Naive thymus-derived CD8-positive, alpha-beta T cell (primary cell): ENCODE data around the gene TTC4. TPM values are rescaled to one million over a fixed set of nuclear protein-coding genes. Genes with fewer than 3 reads are reported as not detected.
A peak's percentile ranks its signal among the peaks of the same experiment; 100 is the strongest.

Experiments
- ATAC-seq, 2 donors: fragments of 150-1000 bp; cut with Tn5 transposase in 1 of 2; sonication (Bioruptor Pico), chemical (Tn5 transposase) in 1 of 2; 1 replicate in 1 of 2; 2 replicates in 1 of 2; pipeline ENCODE4 v1.10.0; 2021; ENCODE audit warnings: mild to moderate bottlenecking in 2 of 2, moderate library complexity in 2 of 2
- POLR2A ChIA-PET: fragments of 350-600 bp; sonication (Branson Sonifier 250); formaldehyde crosslinking; loops from one replicate; lab custom pipeline; 2021; ENCODE audit warnings: antibody characterized with exemption; lab: Charles Lee
- DNase-seq, 10 donors: peaks; one replicate each; pipeline versions ENCODE4 v3.0.0 to v3.0.0-alpha.2; 2020 to 2022
- H3K27ac Mint-ChIP-seq, 10 donors: one replicate each; pipeline ENCODE4 v1.8.0; 2020 to 2022; ENCODE audit warnings: mild to moderate bottlenecking in 10 of 10, mixed read lengths in 10 of 10, moderate library complexity in 4 of 10, inconsistent platforms in 1 of 10
- H3K27me3 Mint-ChIP-seq, 5 donors: one replicate each; pipeline ENCODE4 v1.8.0; 2021 to 2022; ENCODE audit warnings: mixed read lengths in 5 of 5
- H3K36me3 Mint-ChIP-seq, 3 donors: one replicate each; pipeline ENCODE4 v1.8.0; 2020 to 2022; ENCODE audit warnings: mixed read lengths in 3 of 3, mild to moderate bottlenecking in 2 of 3, inconsistent platforms in 1 of 3
- H3K4me1 Mint-ChIP-seq, 4 donors: one replicate each; pipeline ENCODE4 v1.8.0; 2021 to 2022; ENCODE audit warnings: mixed read lengths in 4 of 4
- H3K4me3 Mint-ChIP-seq, 10 donors: one replicate each; pipeline ENCODE4 v1.8.0; 2020 to 2022; ENCODE audit warnings: mild to moderate bottlenecking in 10 of 10, mixed read lengths in 10 of 10, moderate library complexity in 6 of 10, inconsistent platforms in 1 of 10
- H3K9me3 Mint-ChIP-seq, 9 donors: one replicate each; pipeline ENCODE4 v1.8.0; 2020 to 2022; ENCODE audit warnings: mixed read lengths in 9 of 9, mild to moderate bottlenecking in 3 of 9, inconsistent platforms in 1 of 9, moderate library complexity in 1 of 9
- polyA plus RNA-seq, 3 donors: library from polyadenylated mRNA; unstranded; fragments of 300-500 nt; fragmentation: Illumina TruSeq; gene quantifications; one replicate each; pipeline ENCODE4 v1.2.3, GENCODE V29; 2021
- total RNA-seq, 8 experiments: library from RNA in 2 of 8; stranded (reverse) in 2 of 8; gene quantifications; one replicate each; pipeline ENCODE4 v1.2.3 and lab custom pipeline; 2021 to 2026

Gene TTC4
- total and polyA plus RNA-seq, 5 experiments from 2014 or later: 18.7 to 23.2 (median 22.6) TPM

GRCh38 chr1:54694771-54695170 lies 20.9 kb upstream of the TTC4 start:
- POLR2A ChIA-PET: no interaction called here
- H3K4me1 Mint-ChIP-seq: no peaks in the 10 kb centered on the region
- no peaks in the 10 kb centered on the region for H3K36me3 Mint-ChIP-seq
- H3K9me3 Mint-ChIP-seq: no peaks in the 10 kb centered on the region
- H3K4me3 Mint-ChIP-seq: no peak overlapping the region
- no peak for DNase-seq
- peaks cover 0 to 11% (median 6%) of the 10 kb centered on the region in 5 donors for H3K27me3 Mint-ChIP-seq
- peak overlapping the region in 1 of 10 donors; percentile 56 for H3K27ac Mint-ChIP-seq
- no peak for ATAC-seq

DNA sequence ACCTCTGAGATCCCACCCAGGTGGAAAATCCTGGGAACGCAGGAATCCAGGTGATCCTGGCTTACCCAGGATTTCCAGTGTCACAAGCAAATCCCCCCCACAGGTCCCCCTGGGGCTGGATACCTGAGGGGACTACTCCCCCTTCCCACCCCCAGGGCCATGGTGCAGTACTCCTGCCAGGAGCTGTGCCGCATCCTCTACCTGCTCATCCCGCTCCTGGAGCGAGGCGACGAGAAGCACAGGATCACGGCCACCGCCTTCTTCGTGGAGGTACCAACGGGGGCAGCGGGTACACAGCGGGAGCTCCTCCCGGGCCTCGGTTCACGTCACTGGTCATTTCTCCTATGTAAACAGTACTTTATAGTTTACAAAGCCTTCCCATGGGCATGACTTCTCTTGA lies 20.4 kb upstream of the TTC4 start:
- H3K9me3 Mint-ChIP-seq: no peaks in the 10 kb centered on the region
- no peak overlapping the region for H3K27ac Mint-ChIP-seq
- no peaks in the 10 kb centered on the region for H3K4me1 Mint-ChIP-seq
- ATAC-seq: no peak
- H3K36me3 Mint-ChIP-seq: no peaks in the 10 kb centered on the region
- no peak overlapping the region for H3K4me3 Mint-ChIP-seq
- DNase-seq: no peak
- H3K27me3 Mint-ChIP-seq: peaks cover 0 to 12% (median 6%) of the 10 kb centered on the region in 5 donors
- POLR2A ChIA-PET: no interaction called here

GRCh38 chr1:54695764-54696163 lies 19.9 kb upstream of the TTC4 start:
- POLR2A ChIA-PET: no interaction called here
- Mint-ChIP-seq H3K27me3 (peaks cover 0 to 12% (median 6%) of the 10 kb centered on the region in 5 donors), H3K36me3 (no peaks in the 10 kb centered on the region), H3K4me1 (no peaks in the 10 kb centered on the region), H3K4me3 (no peak overlapping the region), H3K27ac (no peak overlapping the region), H3K9me3 (no peaks in the 10 kb centered on the region)
- ATAC-seq (no peak), DNase-seq (no peak)

- no peaks in the 10 kb centered on the region for H3K36me3 Mint-ChIP-seq
- H3K4me3 Mint-ChIP-seq: no peak overlapping the region
- ATAC-seq: no peak
- H3K27me3 Mint-ChIP-seq: peaks cover 0 to 12% (median 6%) of the 10 kb centered on the region in 5 donors
- POLR2A ChIA-PET: no interaction called here
- H3K27ac Mint-ChIP-seq: no peak overlapping the region
- H3K9me3 Mint-ChIP-seq: no peaks in the 10 kb centered on the region
- DNase-seq: no peak
- no peaks in the 10 kb centered on the region for H3K4me1 Mint-ChIP-seq
These were observed 19.4 kb upstream of the TTC4 start for GRCh38 chr1:54696262-54696661.

DNA sequence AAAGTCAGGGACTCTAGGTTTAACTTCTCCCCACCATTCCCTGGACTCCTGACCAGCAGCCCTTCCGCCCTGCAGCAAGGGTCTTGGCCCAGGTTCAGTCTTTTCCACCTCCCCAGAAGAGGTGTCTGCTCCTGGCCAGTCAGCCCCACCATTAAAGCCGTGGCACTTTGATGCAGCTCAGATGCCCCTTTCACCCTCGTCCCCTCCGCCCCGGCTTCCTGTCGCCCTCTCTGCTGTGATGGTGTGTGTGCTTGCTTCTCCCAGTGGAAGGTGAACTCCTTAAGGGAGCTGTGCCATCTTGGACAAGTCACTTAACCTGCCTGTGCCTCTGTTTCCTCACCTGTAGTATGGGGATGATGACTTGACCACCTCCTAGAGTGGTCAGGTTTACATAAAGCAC lies 17.8 kb upstream of the TTC4 start:
- peak overlapping the region in 1 of 10 donors; percentile 68 for H3K27ac Mint-ChIP-seq
- POLR2A ChIA-PET: no interaction called here
- H3K4me3 Mint-ChIP-seq: peak overlapping the region in 1 of 10 donors; percentile 62
- peaks cover 0 to 14% (median 8%) of the 10 kb centered on the region in 5 donors for H3K27me3 Mint-ChIP-seq
- no peaks in the 10 kb centered on the region for H3K4me1 Mint-ChIP-seq
- DNase-seq: no peak
- H3K36me3 Mint-ChIP-seq: no peaks in the 10 kb centered on the region
- no peaks in the 10 kb centered on the region for H3K9me3 Mint-ChIP-seq
- no peak for ATAC-seq

GRCh38 chr1:54698346-54698745 lies 17.3 kb upstream of the TTC4 start:
- peak overlapping the region in 1 of 10 donors; percentile 68 for H3K27ac Mint-ChIP-seq
- H3K27me3 Mint-ChIP-seq: peaks cover 0 to 17% (median 8%) of the 10 kb centered on the region in 5 donors
- H3K9me3 Mint-ChIP-seq: no peaks in the 10 kb centered on the region
- DNase-seq (no peak), ATAC-seq (no peak)
- H3K4me3 Mint-ChIP-seq: no peak overlapping the region
- no peaks in the 10 kb centered on the region for H3K4me1 Mint-ChIP-seq
- H3K36me3 Mint-ChIP-seq: no peaks in the 10 kb centered on the region
- POLR2A ChIA-PET: no interaction called here

DNA sequence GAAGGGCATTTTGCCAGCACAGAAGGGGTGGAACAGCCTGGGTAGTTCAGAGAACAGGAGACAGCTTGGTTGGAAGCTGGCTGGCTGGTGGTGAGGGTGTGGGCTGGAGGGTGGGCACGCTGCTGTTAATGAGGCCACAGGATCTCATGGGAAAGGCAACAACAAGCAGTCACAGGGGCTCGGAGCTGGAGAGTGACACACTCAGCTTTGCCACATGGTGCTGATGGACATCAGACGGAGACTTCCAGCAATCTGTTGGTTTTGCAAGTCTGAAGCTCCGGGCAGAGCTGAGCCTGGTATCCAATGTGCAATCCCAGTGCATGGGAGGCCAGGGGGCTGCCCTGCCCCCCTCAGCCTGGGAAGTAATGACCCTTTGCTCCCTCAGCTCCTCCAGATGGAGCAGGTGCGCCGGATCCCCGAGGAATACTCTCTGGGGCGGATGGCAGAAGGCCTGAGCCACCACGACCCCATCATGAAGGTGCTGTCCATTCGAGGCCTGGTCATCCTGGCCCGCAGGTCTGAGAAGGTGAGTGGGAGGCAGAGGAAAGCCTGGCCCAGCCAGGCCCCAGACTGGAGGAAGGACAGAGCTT lies 15.6 kb upstream of the TTC4 start:
- Mint-ChIP-seq H3K36me3 (no peaks in the 10 kb centered on the region), H3K27me3 (peaks cover 0 to 17% (median 8%) of the 10 kb centered on the region in 5 donors), H3K27ac (peak overlapping the region in 1 of 10 donors; percentile 75), H3K4me1 (no peaks in the 10 kb centered on the region), H3K4me3 (no peak overlapping the region), H3K9me3 (no peaks in the 10 kb centered on the region)
- ATAC-seq: no peak
- no peak for DNase-seq
- POLR2A ChIA-PET: no interaction called here

DNA sequence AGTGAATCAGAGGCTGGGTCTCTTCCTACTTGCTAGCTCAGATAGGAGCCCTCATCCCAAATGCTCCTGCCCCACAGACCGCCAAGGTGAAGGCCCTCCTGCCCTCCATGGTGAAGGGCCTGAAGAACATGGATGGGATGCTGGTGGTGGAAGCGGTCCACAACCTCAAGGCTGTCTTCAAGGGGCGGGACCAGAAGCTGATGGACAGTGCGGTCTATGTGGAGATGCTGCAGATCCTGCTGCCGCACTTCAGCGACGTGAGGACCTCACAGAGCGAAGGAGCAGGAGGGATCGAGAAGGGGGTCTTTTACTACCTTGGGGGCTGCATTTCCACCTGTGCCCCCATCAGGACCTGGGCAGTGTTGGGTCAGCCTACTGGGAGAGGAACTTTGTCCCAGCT lies 14.6 kb upstream of the TTC4 start:
- Mint-ChIP-seq H3K27me3 (peaks cover 0 to 21% (median 8%) of the 10 kb centered on the region in 5 donors), H3K27ac (no peak overlapping the region), H3K36me3 (no peaks in the 10 kb centered on the region), H3K9me3 (no peaks in the 10 kb centered on the region), H3K4me3 (no peak overlapping the region), H3K4me1 (no peaks in the 10 kb centered on the region)
- ATAC-seq (no peak), DNase-seq (no peak)
- POLR2A ChIA-PET: no interaction called here

GRCh38 chr1:54701996-54702395 lies 13.7 kb upstream of the TTC4 start:
- H3K4me1 Mint-ChIP-seq: no peaks in the 10 kb centered on the region
- no peaks in the 10 kb centered on the region for H3K36me3 Mint-ChIP-seq
- no peaks in the 10 kb centered on the region for H3K9me3 Mint-ChIP-seq
- no peak overlapping the region for H3K4me3 Mint-ChIP-seq
- POLR2A ChIA-PET: no interaction called here
- peaks cover 0 to 22% (median 10%) of the 10 kb centered on the region in 5 donors for H3K27me3 Mint-ChIP-seq
- no peak for ATAC-seq
- no peak for DNase-seq
- H3K27ac Mint-ChIP-seq: no peak overlapping the region

GRCh38 chr1:54703471-54703870 lies 12.2 kb upstream of the TTC4 start:
- DNase-seq: no peak
- POLR2A ChIA-PET: interaction anchor here (2.4 kb wide), 1 partner anchor 12 kb away, joined by 10 read pairs; the partner anchor contains the start of gene TTC4
- H3K9me3 Mint-ChIP-seq: no peaks in the 10 kb centered on the region
- peaks cover 7 to 24% (median 16%) of the 10 kb centered on the region in 5 donors for H3K27me3 Mint-ChIP-seq
- no peaks in the 10 kb centered on the region for H3K4me1 Mint-ChIP-seq
- H3K36me3 Mint-ChIP-seq: peaks cover 0 to 2% (median 0%) of the 10 kb centered on the region in 3 donors
- no peak for ATAC-seq
- H3K27ac Mint-ChIP-seq: no peak overlapping the region
- H3K4me3 Mint-ChIP-seq: no peak overlapping the region

DNA sequence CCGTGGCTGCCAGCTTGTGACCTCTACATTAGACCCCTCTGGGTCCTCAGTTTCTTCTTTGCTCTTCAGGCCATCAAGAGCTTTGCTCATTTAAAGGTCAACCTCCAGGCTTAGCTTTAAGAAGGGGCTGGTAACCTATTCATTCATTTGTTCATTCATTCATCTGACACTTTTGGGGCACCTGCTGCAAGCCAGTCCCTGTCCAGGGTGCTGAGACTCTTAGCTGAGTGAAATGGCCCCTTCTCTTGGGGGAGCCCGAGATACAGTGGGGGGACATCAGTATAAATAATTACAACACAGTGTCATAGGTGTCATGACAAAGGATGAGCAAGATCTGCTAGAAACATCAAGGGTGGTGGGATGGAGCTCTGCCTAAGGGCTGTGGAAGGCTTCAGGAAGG lies 10.5 kb upstream of the TTC4 start:
- Mint-ChIP-seq H3K9me3 (no peaks in the 10 kb centered on the region), H3K27me3 (peaks cover 8 to 26% (median 12%) of the 10 kb centered on the region in 5 donors), H3K27ac (no peak overlapping the region), H3K4me3 (no peak overlapping the region), H3K36me3 (peaks cover 0 to 2% (median 0%) of the 10 kb centered on the region in 3 donors), H3K4me1 (no peaks in the 10 kb centered on the region)
- POLR2A ChIA-PET: interaction anchor here (2.4 kb wide), 1 partner anchor 10 kb away, joined by 10 read pairs; the partner anchor contains the start of gene TTC4
- DNase-seq: no peak
- no peak for ATAC-seq

DNA sequence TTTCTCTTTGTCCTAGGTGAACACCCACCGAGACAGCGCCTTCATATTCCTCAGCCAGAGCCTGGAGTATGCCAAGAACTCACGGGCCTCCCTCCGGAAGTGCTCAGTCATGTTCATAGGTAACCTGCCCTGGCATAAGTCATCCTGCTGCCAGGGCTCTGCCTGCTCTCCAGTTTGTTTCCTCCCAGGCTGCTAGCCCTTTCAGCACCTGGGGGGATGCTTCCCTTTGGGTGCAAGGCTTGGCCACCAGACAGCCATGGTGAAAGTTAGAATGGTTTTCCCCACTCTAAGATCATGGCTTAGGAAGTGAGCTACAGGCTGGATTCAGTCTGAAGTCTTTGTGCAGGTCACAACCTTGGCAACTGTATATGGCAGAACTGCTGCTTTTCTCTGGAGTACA lies 9.2 kb upstream of the TTC4 start:
- H3K4me3 Mint-ChIP-seq: no peak overlapping the region
- H3K9me3 Mint-ChIP-seq: peaks cover 0 to 2% (median 0%) of the 10 kb centered on the region in 9 donors
- peaks cover 8 to 26% (median 12%) of the 10 kb centered on the region in 5 donors for H3K27me3 Mint-ChIP-seq
- no peak for ATAC-seq
- no peak for DNase-seq
- peaks cover 0 to 2% (median 0%) of the 10 kb centered on the region in 3 donors for H3K36me3 Mint-ChIP-seq
- H3K4me1 Mint-ChIP-seq: no peaks in the 10 kb centered on the region
- POLR2A ChIA-PET: no interaction called here
- H3K27ac Mint-ChIP-seq: no peak overlapping the region

- Mint-ChIP-seq H3K4me3 (no peak overlapping the region), H3K27me3 (peaks cover 6 to 22% (median 12%) of the 10 kb centered on the region in 5 donors), H3K36me3 (peaks cover 0 to 2% (median 0%) of the 10 kb centered on the region in 3 donors), H3K27ac (peak overlapping the region in 2 of 10 donors; percentile 53 to 74), H3K4me1 (no peaks in the 10 kb centered on the region), H3K9me3 (peaks cover 0 to 2% (median 0%) of the 10 kb centered on the region in 9 donors)
- DNase-seq (no peak), ATAC-seq (no peak)
- POLR2A ChIA-PET: no interaction called here
These were observed 7.3 kb upstream of the TTC4 start for GRCh38 chr1:54708385-54708784.
